GM19193 (cell line): ENCODE data around the gene NXF2B.
"Not testable (repeated sequence)": the region's sequence is repeated elsewhere in the genome, so short reads cannot be mapped to it uniquely, and the experiment has no call there.

Experiments used
- POLR2A ChIP-seq: IDR thresholded peaks from 4 replicates; pipeline ENCODE4 v1.6.1; 2011; ENCODE audit not compliant: insufficient read depth, insufficient read length; ENCODE audit errors: extremely low read depth

Gene NXF2B

GRCh38 chrX:102439908-102440307, at the start of gene NXF2B:
NXF2B (minus strand) TSS chrX:102440008; CDS start chrX:102380036, 59,972 bp downstream.
- TF ChIP-seq POLR2A, result not testable (repeated sequence)

GRCh38 chrX:102471762-102472220, 32.0 kb upstream of the NXF2B start, which contains the start of gene TCP11X2:
TCP11X2 (minus strand) TSS chrX:102471812.
- TF ChIP-seq POLR2A, result not testable (repeated sequence)

GRCh38 chrX:102345916-102346315, 93.9 kb downstream of the NXF2B start:
- no peak for TF ChIP-seq POLR2A

GRCh38 chrX:102341867-102342266, 97.9 kb downstream of the NXF2B start:
- no peak for TF ChIP-seq POLR2A

- no peak for TF ChIP-seq POLR2A
These were observed 100.2 kb downstream of the NXF2B start for GRCh38 chrX:102339312-102340298.

GRCh38 chrX:102338162-102338561, 101.6 kb downstream of the NXF2B start:
- TF ChIP-seq POLR2A, result no peak
